ENCODE results near the gene COL24A1.
"Not testable (repeated sequence)": the region's sequence is repeated elsewhere in the genome, so short reads cannot be mapped to it uniquely, and the experiment has no call there.

Gene COL24A1

GRCh38 chr1:85862456-85862855 lies 294.1 kb downstream of the COL24A1 start:
- no peak overlapping the region for H3K27ac ChIP-seq
- TF ChIP-seq POLR2AphosphoS5 (IDR thresholded peaks at IDR 0.05; ENCODE audit: borderline replicate concordance, low read depth, low read length) (no peak), EZH2 (IDR thresholded peaks at IDR 0.05) (no peak), FOXP2 (optimal IDR thresholded peaks at IDR 0.05; ENCODE audit: control extremely low read depth, extremely low read length, insufficient read depth) (no peak)
- H3K9me3 ChIP-seq (ENCODE audit: low read depth, low read length) = peaks cover 3% of the 10 kb centered on the region; the same call in 1 of the 2 replicates
- no peak for DNase-seq (ENCODE audit: low read depth, low spot score)
- no peak overlapping the region for H3K9ac ChIP-seq (ENCODE audit: insufficient read length)
- no peak overlapping the region for H3K4me3 ChIP-seq
- no peaks in the 10 kb centered on the region for H3K36me3 ChIP-seq (ENCODE audit: insufficient read depth, low read length)

GRCh38 chr1:85857991-85858390 lies 298.6 kb downstream of the COL24A1 start:
- H3K36me3 ChIP-seq (ENCODE audit: insufficient read depth, low read length) = no peaks in the 10 kb centered on the region
- H3K4me3 ChIP-seq = no peak overlapping the region
- no peak overlapping the region for H3K9ac ChIP-seq (ENCODE audit: insufficient read length)
- DNase-seq (ENCODE audit: low read depth, low spot score) = no peak
- peaks cover 3% of the 10 kb centered on the region; the same call in 1 of the 2 replicates for H3K9me3 ChIP-seq (ENCODE audit: low read depth, low read length)
- peak overlapping the region; percentile 33 for H3K27ac ChIP-seq
- no peak for TF ChIP-seq EZH2 (IDR thresholded peaks at IDR 0.05)
- TF ChIP-seq POLR2AphosphoS5 (IDR thresholded peaks at IDR 0.05; ENCODE audit: borderline replicate concordance, low read depth, low read length) = no peak
- TF ChIP-seq FOXP2 (optimal IDR thresholded peaks at IDR 0.05; ENCODE audit: control extremely low read depth, extremely low read length, insufficient read depth) = no peak

- TF ChIP-seq FOXP2 (optimal IDR thresholded peaks at IDR 0.05; ENCODE audit: control extremely low read depth, extremely low read length, insufficient read depth) (no peak), EZH2 (IDR thresholded peaks at IDR 0.05) (no peak), POLR2AphosphoS5 (IDR thresholded peaks at IDR 0.05; ENCODE audit: borderline replicate concordance, low read depth, low read length) (no peak)
- Histone ChIP-seq H3K4me3 (no peak overlapping the region), H3K9ac (ENCODE audit: insufficient read length) (no peak overlapping the region), H3K9me3 (ENCODE audit: low read depth, low read length) (no peaks in the 10 kb centered on the region), H3K27ac (no peak overlapping the region), H3K36me3 (ENCODE audit: insufficient read depth, low read length) (no peaks in the 10 kb centered on the region)
- no peak for DNase-seq (ENCODE audit: low read depth, low spot score)
These were observed 306.3 kb downstream of the COL24A1 start for GRCh38 chr1:85850238-85850637.

- Histone ChIP-seq H3K9ac (ENCODE audit: insufficient read length) (no peak overlapping the region), H3K36me3 (ENCODE audit: insufficient read depth, low read length) (no peaks in the 10 kb centered on the region), H3K4me3 (no peak overlapping the region), H3K27ac (no peak overlapping the region), H3K9me3 (ENCODE audit: low read depth, low read length) (no peaks in the 10 kb centered on the region)
- no peak for DNase-seq (ENCODE audit: low read depth, low spot score)
- no peak for TF ChIP-seq FOXP2 (optimal IDR thresholded peaks at IDR 0.05; ENCODE audit: control extremely low read depth, extremely low read length, insufficient read depth)
- no peak for TF ChIP-seq EZH2 (IDR thresholded peaks at IDR 0.05)
- no peak for TF ChIP-seq POLR2AphosphoS5 (IDR thresholded peaks at IDR 0.05; ENCODE audit: borderline replicate concordance, low read depth, low read length)
These were observed 306.9 kb downstream of the COL24A1 start for GRCh38 chr1:85849660-85850059.

- H3K27ac ChIP-seq = peak overlapping the region; percentile 48
- no peak overlapping the region for H3K9ac ChIP-seq (ENCODE audit: insufficient read length)
- no peaks in the 10 kb centered on the region for H3K9me3 ChIP-seq (ENCODE audit: low read depth, low read length)
- TF ChIP-seq EZH2 (IDR thresholded peaks at IDR 0.05) (no peak), FOXP2 (optimal IDR thresholded peaks at IDR 0.05; ENCODE audit: control extremely low read depth, extremely low read length, insufficient read depth) (no peak), POLR2AphosphoS5 (IDR thresholded peaks at IDR 0.05; ENCODE audit: borderline replicate concordance, low read depth, low read length) (no peak)
- no peak overlapping the region for H3K4me3 ChIP-seq
- no peak for DNase-seq (ENCODE audit: low read depth, low spot score)
- H3K36me3 ChIP-seq (ENCODE audit: insufficient read depth, low read length) = no peaks in the 10 kb centered on the region
These were observed 309.2 kb downstream of the COL24A1 start for GRCh38 chr1:85847356-85847755.

GRCh38 chr1:85846706-85847105 lies 309.9 kb downstream of the COL24A1 start:
- no peaks in the 10 kb centered on the region for H3K36me3 ChIP-seq (ENCODE audit: insufficient read depth, low read length)
- no peaks in the 10 kb centered on the region for H3K9me3 ChIP-seq (ENCODE audit: low read depth, low read length)
- no peak for TF ChIP-seq FOXP2 (optimal IDR thresholded peaks at IDR 0.05; ENCODE audit: control extremely low read depth, extremely low read length, insufficient read depth)
- no peak for TF ChIP-seq EZH2 (IDR thresholded peaks at IDR 0.05)
- TF ChIP-seq POLR2AphosphoS5 (IDR thresholded peaks at IDR 0.05; ENCODE audit: borderline replicate concordance, low read depth, low read length) = no peak

GRCh38 chr1:85839459-85839858 lies 317.1 kb downstream of the COL24A1 start:
- H3K9ac ChIP-seq (ENCODE audit: insufficient read length) = no peak overlapping the region
- DNase-seq (ENCODE audit: low read depth, low spot score) = no peak

More at GRCh38 chr1:85846706-85847105, 309.9 kb downstream of the COL24A1 start:
- Histone ChIP-seq H3K4me3 (peak overlapping the region; percentile 29), H3K27ac (peak overlapping the region; percentile 48), H3K9ac (ENCODE audit: insufficient read length) (peak overlapping the region; percentile 23)
- DNase-seq (ENCODE audit: low read depth, low spot score) = peak; percentile 91

GRCh38 chr1:85838238-85838637 lies 318.3 kb downstream of the COL24A1 start:
- H3K27ac ChIP-seq = no peak overlapping the region
- H3K36me3 ChIP-seq (ENCODE audit: insufficient read depth, low read length) = no peaks in the 10 kb centered on the region
- TF ChIP-seq POLR2AphosphoS5 (IDR thresholded peaks at IDR 0.05; ENCODE audit: borderline replicate concordance, low read depth, low read length) = no peak
- TF ChIP-seq EZH2 (IDR thresholded peaks at IDR 0.05) = no peak
- no peak for TF ChIP-seq FOXP2 (optimal IDR thresholded peaks at IDR 0.05; ENCODE audit: control extremely low read depth, extremely low read length, insufficient read depth)
- DNase-seq (ENCODE audit: low read depth, low spot score) = no peak
- H3K4me3 ChIP-seq = no peak overlapping the region
- no peaks in the 10 kb centered on the region for H3K9me3 ChIP-seq (ENCODE audit: low read depth, low read length)
- H3K9ac ChIP-seq (ENCODE audit: insufficient read length) = no peak overlapping the region

More at GRCh38 chr1:85839459-85839858, 317.1 kb downstream of the COL24A1 start:
- no peak overlapping the region for H3K4me3 ChIP-seq
- H3K27ac ChIP-seq = no peak overlapping the region
- H3K36me3 ChIP-seq (ENCODE audit: insufficient read depth, low read length) = no peaks in the 10 kb centered on the region
- no peak for TF ChIP-seq FOXP2 (optimal IDR thresholded peaks at IDR 0.05; ENCODE audit: control extremely low read depth, extremely low read length, insufficient read depth)
- TF ChIP-seq EZH2 (IDR thresholded peaks at IDR 0.05) = no peak
- TF ChIP-seq POLR2AphosphoS5 (IDR thresholded peaks at IDR 0.05; ENCODE audit: borderline replicate concordance, low read depth, low read length) = no peak
- no peaks in the 10 kb centered on the region for H3K9me3 ChIP-seq (ENCODE audit: low read depth, low read length)

GRCh38 chr1:85836736-85837135 lies 319.8 kb downstream of the COL24A1 start:
- Histone ChIP-seq H3K9ac (ENCODE audit: insufficient read length) (no peak overlapping the region), H3K4me3 (peak overlapping the region; percentile 32; the same call in 1 of the 2 replicates), H3K36me3 (ENCODE audit: insufficient read depth, low read length) (no peaks in the 10 kb centered on the region), H3K9me3 (ENCODE audit: low read depth, low read length) (no peaks in the 10 kb centered on the region), H3K27ac (peak overlapping the region; percentile 73)
- no peak for TF ChIP-seq FOXP2 (optimal IDR thresholded peaks at IDR 0.05; ENCODE audit: control extremely low read depth, extremely low read length, insufficient read depth)
- TF ChIP-seq EZH2 (IDR thresholded peaks at IDR 0.05) = no peak
- no peak for TF ChIP-seq POLR2AphosphoS5 (IDR thresholded peaks at IDR 0.05; ENCODE audit: borderline replicate concordance, low read depth, low read length)
- no peak for DNase-seq (ENCODE audit: low read depth, low spot score)

- H3K36me3 ChIP-seq (ENCODE audit: insufficient read depth, low read length); H3K9me3 ChIP-seq (ENCODE audit: low read depth, low read length); H3K9ac ChIP-seq (ENCODE audit: insufficient read length); H3K27ac ChIP-seq; H3K4me3 ChIP-seq; DNase-seq (ENCODE audit: low read depth, low spot score): not testable (repeated sequence)
These were observed 323.4 kb downstream of the COL24A1 start for GRCh38 chr1:85833165-85833564.
